K562 treated with DMSO at 1 percent for 12 hours (cell line): Measurements from ENCODE around the gene DNALI1. TPM values are rescaled to one million over a fixed set of nuclear protein-coding genes. Genes with fewer than 3 reads are reported as not detected.

Experiments used
- total RNA-seq: library from RNA; unstranded; fragments of 300-600 nt; gene quantifications from 2 replicates; pipeline ENCODE4 v1.2.3, GENCODE V29; 2022; ENCODE audit not compliant: insufficient read depth

The DNALI1 gene
- total RNA-seq: 0.60 and 5.6 TPM in 2 replicates

GRCh38 chr1:37556712-37557196 lies at the start of gene DNALI1:
Gene DNALI1 (plus strand): TSS chr1:37556940. CDS start chr1:37556995, 55 bp downstream.

GRCh38 chr1:37514350-37515184 lies 42.2 kb upstream of the DNALI1 start, which contains the start of gene MEAF6:
Gene MEAF6 (minus strand): TSS chr1:37514766. CDS start chr1:37514746, 20 bp downstream.

GRCh38 chr1:37553927-37554808 lies 2.6 kb upstream of the DNALI1 start, which contains the start of gene SNIP1:
Gene SNIP1 (minus strand): TSS chr1:37554293. CDS start chr1:37554229, 64 bp downstream.

GRCh38 chr1:37595440-37596181 lies 38.9 kb downstream of the DNALI1 start, which contains the start of gene GNL2:
Gene GNL2 (minus strand): TSS chr1:37595937. CDS start chr1:37595822, 115 bp downstream.

Other genes with a start within 250 kb of the DNALI1 start
- gene ZC3H12A, start 82.4 kb upstream of the DNALI1 start, total RNA-seq: 12.6 and 19.2 TPM in 2 replicates
- gene MEAF6, start 42.2 kb upstream of the DNALI1 start, total RNA-seq: 59.5 and 89.1 TPM in 2 replicates
- 5.5 and 10.4 TPM in 2 replicates for gene SNIP1, start 2.6 kb upstream of the DNALI1 start, total RNA-seq
- 60.8 and 85.9 TPM in 2 replicates for gene GNL2, start 39.0 kb downstream of the DNALI1 start, total RNA-seq
- gene RSPO1, start 78.0 kb downstream of the DNALI1 start, total RNA-seq: not detected in 2 replicates
- 50.0 and 88.1 TPM in 2 replicates for gene CDCA8, start 135.6 kb downstream of the DNALI1 start, total RNA-seq
- not detected in 2 replicates for gene EPHA10, start 208.2 kb downstream of the DNALI1 start, total RNA-seq
- 0.48 and 0.58 TPM in 2 replicates for gene MANEAL, start 236.9 kb downstream of the DNALI1 start, total RNA-seq